A673 (cell line): ENCODE measurements around the gene FAM20A. TPM values are rescaled to one million over a fixed set of nuclear protein-coding genes. Genes with fewer than 3 reads are reported as not detected.

Experiments
- BruUV-seq: library from RNA; stranded (reverse); fragments of 400-500 nt; replicated peaks from 2 replicates; lab custom pipeline; 2021; lab: Mats Ljungman, UMichigan
- CTCF ChIA-PET: fragments of 300-600 bp; sonication (Branson Sonifier 250); formaldehyde crosslinking; loops from one replicate; lab custom pipeline; 2022; ENCODE audit warnings: antibody characterized with exemption; lab: Charles Lee
- POLR2A ChIA-PET: fragments of 300-600 bp; sonication (Branson Sonifier 250); formaldehyde crosslinking; loops from one replicate; lab custom pipeline; 2022; ENCODE audit warnings: antibody characterized with exemption; ENCODE audit not compliant: low non-redundant PET; lab: Charles Lee
- DNase-seq: peaks from one replicate; pipeline ENCODE4 v3.0.0-alpha.2; 2015; ENCODE audit warnings: low spot score
- H3K27ac ChIP-seq: fragments of 200-600 bp; sonication (generic); 2 replicates; pipeline ENCODE4 v1.5.1; 2016; ENCODE audit warnings: mixed run types, low read depth, mild to moderate bottlenecking, mixed read lengths, antibody characterized with exemption, low read length; ENCODE audit not compliant: poor library complexity, severe bottlenecking
- H3K27me3 ChIP-seq: fragments of 200-600 bp; sonication (generic); replicated peaks from 2 replicates; pipeline ENCODE4 v1.6.1; 2017; ENCODE audit warnings: mixed run types, low read depth, mild to moderate bottlenecking, mixed read lengths, antibody characterized with exemption, low read length; ENCODE audit not compliant: insufficient read depth, poor library complexity
- H3K36me3 ChIP-seq: fragments of 200-600 bp; sonication (generic); 2 replicates; pipeline ENCODE4 v1.6.1; 2016; ENCODE audit warnings: mixed run types, mild to moderate bottlenecking, mixed read lengths, antibody characterized with exemption, low read length; ENCODE audit not compliant: insufficient read depth, poor library complexity, severe bottlenecking
- H3K4me1 ChIP-seq: fragments of 200-600 bp; sonication (generic); 2 replicates; pipeline ENCODE4 v1.6.1; 2017; ENCODE audit warnings: mixed run types, mild to moderate bottlenecking, mixed read lengths, antibody characterized with exemption, low read length; ENCODE audit not compliant: insufficient read depth, poor library complexity, severe bottlenecking
- H3K4me3 ChIP-seq: fragments of 200-600 bp; sonication (generic); 2 replicates; pipeline ENCODE4 v1.5.1; 2016; ENCODE audit warnings: low read depth, mixed run types, mild to moderate bottlenecking, mixed read lengths, low read length; ENCODE audit not compliant: poor library complexity, severe bottlenecking
- H3K9me3 ChIP-seq: fragments of 200-600 bp; sonication (generic); 2 replicates; pipeline ENCODE4 v1.6.1; 2016; ENCODE audit warnings: mixed run types, low read depth, mild to moderate bottlenecking, mixed read lengths, antibody characterized with exemption, low read length; ENCODE audit not compliant: poor library complexity, severe bottlenecking
- EZH2 ChIP-seq: fragments of 200-600 bp; sonication (generic); IDR thresholded peaks from 2 replicates; pipeline ENCODE4 v1.6.1; 2017; ENCODE audit warnings: borderline replicate concordance, low read depth, mild to moderate bottlenecking, mixed read lengths, antibody characterized with exemption, low read length; ENCODE audit not compliant: poor library complexity, severe bottlenecking
- intact Hi-C: fragments of 100-400 bp; cut with micrococcal nuclease; formaldehyde crosslinking; loops from one replicate; pipeline ENCODE4 v1.10.0; 2022; ENCODE audit not compliant: unreplicated experiment
- total RNA-seq: library from RNA; stranded (reverse); gene quantifications from 2 replicates; pipeline ENCODE4 v1.2.3, GENCODE V29; 2021
- TF ChIP-seq, protein P1 (sequence below): fragments of 300-800, 200-600 bp; sonication (generic); conservative IDR thresholded peaks from 2 replicates; pipeline ENCODE4 v1.5.1; 2017; ENCODE audit warnings: low read depth, mild to moderate bottlenecking, antibody characterized with exemption, low read length, moderate library complexity, mixed read lengths

The FAM20A gene
- total RNA-seq, 1 experiment from 2014 or later = not detected

DNA sequence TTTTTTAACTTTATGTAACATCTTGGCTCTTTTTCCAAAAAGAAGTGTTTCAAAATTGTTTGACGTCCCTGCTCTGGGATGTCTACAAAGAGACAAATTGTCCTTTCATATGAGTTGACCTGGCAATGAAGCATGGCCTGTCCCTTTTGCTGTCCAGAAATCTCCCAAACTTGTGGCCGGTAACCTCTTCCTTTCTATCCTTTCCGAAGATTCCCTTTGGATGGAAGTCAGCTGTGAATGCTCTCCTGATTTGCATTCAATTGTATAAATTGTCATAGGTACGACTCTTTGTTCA is 40.9 kb upstream of the FAM20A start:
- Histone ChIP-seq H3K36me3 (no peaks in the 10 kb centered on the region), H3K27ac (no peak overlapping the region), H3K9me3 (peaks cover 5% of the 10 kb centered on the region), H3K4me1 (peaks cover 5% of the 10 kb centered on the region), H3K27me3 (peaks cover 19% of the 10 kb centered on the region), H3K4me3 (no peak overlapping the region)
- no peak for DNase-seq
- TF ChIP-seq EZH2 = no peak
- TF ChIP-seq, protein P1, sequence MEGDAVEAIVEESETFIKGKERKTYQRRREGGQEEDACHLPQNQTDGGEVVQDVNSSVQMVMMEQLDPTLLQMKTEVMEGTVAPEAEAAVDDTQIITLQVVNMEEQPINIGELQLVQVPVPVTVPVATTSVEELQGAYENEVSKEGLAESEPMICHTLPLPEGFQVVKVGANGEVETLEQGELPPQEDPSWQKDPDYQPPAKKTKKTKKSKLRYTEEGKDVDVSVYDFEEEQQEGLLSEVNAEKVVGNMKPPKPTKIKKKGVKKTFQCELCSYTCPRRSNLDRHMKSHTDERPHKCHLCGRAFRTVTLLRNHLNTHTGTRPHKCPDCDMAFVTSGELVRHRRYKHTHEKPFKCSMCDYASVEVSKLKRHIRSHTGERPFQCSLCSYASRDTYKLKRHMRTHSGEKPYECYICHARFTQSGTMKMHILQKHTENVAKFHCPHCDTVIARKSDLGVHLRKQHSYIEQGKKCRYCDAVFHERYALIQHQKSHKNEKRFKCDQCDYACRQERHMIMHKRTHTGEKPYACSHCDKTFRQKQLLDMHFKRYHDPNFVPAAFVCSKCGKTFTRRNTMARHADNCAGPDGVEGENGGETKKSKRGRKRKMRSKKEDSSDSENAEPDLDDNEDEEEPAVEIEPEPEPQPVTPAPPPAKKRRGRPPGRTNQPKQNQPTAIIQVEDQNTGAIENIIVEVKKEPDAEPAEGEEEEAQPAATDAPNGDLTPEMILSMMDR = no peak
- intact Hi-C loops = no loop called here
- ChIA-PET POLR2A (no interaction called here), CTCF (no interaction called here)
- no TSS peak for BruUV-seq

DNA sequence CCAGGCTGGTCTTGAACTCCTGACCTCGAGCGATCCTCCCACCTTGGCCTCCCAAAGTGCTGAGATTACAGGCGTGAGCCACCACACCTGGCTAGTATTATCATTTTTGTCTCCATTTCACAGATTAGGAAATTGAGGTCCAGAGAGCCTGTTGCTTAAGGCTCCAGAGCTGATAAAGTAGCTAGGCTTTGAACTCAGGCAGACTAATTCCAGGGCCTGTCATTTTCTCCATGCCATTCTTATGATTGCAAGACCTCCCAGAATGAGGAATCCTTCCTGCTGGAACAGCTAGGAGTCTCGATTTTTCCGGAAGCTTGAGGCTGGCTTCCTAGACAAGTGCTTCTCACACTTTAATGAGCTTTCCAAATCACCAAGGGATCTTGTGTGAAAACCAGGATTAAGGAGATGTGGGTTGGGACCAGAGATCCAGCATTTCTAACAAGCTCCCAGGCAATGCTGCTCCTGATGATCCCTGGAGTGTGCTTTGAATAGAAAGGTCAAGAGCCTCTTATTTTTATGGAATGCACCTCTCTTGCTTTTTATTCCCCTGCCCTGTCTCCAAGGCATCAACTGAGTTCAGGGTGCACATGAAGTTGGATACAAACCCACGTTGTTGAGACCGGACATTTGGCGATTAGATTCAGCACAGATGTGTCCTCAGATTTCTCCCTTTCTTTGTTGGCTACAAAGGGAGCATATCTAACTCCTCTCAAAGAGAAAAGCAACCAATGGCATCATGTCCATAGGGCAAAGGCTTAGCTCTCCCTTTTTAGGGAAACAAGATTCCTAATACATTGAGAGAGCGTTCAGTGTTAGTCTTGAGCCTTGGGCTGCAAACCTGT is 40.3 kb upstream of the FAM20A start:
- intact Hi-C loops = no loop called here
- BruUV-seq = no TSS peak
- Histone ChIP-seq H3K27ac (no peak overlapping the region), H3K36me3 (no peaks in the 10 kb centered on the region), H3K4me3 (no peak overlapping the region), H3K9me3 (peaks cover 5% of the 10 kb centered on the region), H3K27me3 (peaks cover 19% of the 10 kb centered on the region), H3K4me1 (peaks cover 5% of the 10 kb centered on the region)
- DNase-seq = no peak
- CTCF ChIA-PET = no interaction called here
- TF ChIP-seq, protein P1 = no peak
- TF ChIP-seq EZH2 = no peak
- POLR2A ChIA-PET = no interaction called here

DNA sequence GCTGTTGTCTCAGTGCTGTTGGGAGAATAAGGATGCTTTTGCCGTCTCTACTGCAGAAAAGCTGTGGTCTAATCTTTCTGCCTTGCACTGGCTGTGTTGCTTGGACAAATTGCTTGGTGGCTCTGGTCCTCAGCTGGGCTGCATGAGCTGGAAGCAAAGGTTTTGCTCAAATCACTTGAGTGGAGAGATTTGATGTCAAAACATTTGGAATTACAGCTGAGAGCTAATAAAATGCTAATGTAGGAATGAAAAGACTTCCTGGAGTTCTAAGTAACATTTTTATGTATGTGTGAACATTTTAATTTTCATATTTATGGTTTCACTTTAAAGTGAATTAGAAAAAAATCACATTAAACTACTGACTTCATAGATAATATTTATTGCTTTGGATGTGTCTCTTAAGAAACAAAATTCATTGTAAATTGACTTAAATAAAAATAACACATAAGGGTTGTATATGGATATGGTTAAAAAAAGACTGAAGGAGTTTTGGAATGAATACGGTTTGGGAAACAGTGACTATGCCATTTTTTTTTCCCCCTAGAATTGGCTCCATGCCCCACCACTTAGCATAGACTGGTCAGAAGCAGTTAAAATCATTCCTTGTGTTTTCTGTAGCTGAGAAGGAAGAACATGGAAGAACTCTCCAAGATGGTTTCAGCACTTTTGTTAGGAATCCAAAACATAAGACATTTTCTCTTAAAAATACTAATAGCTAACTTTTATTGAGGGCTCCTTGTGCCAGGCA is 39.2 kb upstream of the FAM20A start:
- Histone ChIP-seq H3K27me3 (peaks cover 16% of the 10 kb centered on the region), H3K9me3 (peaks cover 5% of the 10 kb centered on the region), H3K36me3 (no peaks in the 10 kb centered on the region), H3K27ac (no peak overlapping the region), H3K4me3 (no peak overlapping the region), H3K4me1 (peaks cover 5% of the 10 kb centered on the region)
- TF ChIP-seq, protein P1 = no peak
- no peak for TF ChIP-seq EZH2
- peak; percentile 17 for DNase-seq
- intact Hi-C loops = no loop called here
- ChIA-PET CTCF (interaction anchor here (0.6 kb wide), 1 partner anchor 86 kb away, joined by 4 read pairs; no protein-coding TSS in a partner anchor), POLR2A (no interaction called here)
- no TSS peak for BruUV-seq
